Measurements from ENCODE around the gene KIF3A. TPM values are rescaled to one million over a fixed set of nuclear protein-coding genes. Genes with fewer than 3 reads are reported as not detected.

The KIF3A gene
- total RNA-seq, 1 donor from 2014 or later, result 27.4 TPM

- Mint-ChIP-seq H3K4me1 (no peaks in the 10 kb centered on the region), H3K27me3 (ENCODE audit: low read depth) (peaks cover 16% of the 10 kb centered on the region), H3K4me3 (no peak overlapping the region), H3K27ac (no peak overlapping the region), H3K9me3 (peaks cover 29% of the 10 kb centered on the region), H3K36me3 (peaks cover 27% of the 10 kb centered on the region)
- no peak for DNase-seq (ENCODE audit: low spot score in 2 of 2, unreplicated experiment in 2 of 2)
- no peak for TF ChIP-seq CTCF (IDR thresholded peaks at IDR 0.05; ENCODE audit: unreplicated experiment)
Measured at GRCh38 chr5:132647473-132647872, 89.9 kb downstream of the KIF3A start.

- no peak overlapping the region for H3K4me3 Mint-ChIP-seq
- no peak for TF ChIP-seq CTCF (IDR thresholded peaks at IDR 0.05; ENCODE audit: unreplicated experiment)
- H3K4me1 Mint-ChIP-seq, result no peaks in the 10 kb centered on the region
- peaks cover 30% of the 10 kb centered on the region for H3K36me3 Mint-ChIP-seq
- no peak overlapping the region for H3K27ac Mint-ChIP-seq
- peaks cover 26% of the 10 kb centered on the region for H3K9me3 Mint-ChIP-seq
- no peak for DNase-seq (ENCODE audit: low spot score in 2 of 2, unreplicated experiment in 2 of 2)
- peaks cover 9% of the 10 kb centered on the region for H3K27me3 Mint-ChIP-seq (ENCODE audit: low read depth)
Measured at GRCh38 chr5:132646583-132647266, 90.6 kb downstream of the KIF3A start.

- no peak overlapping the region for H3K4me3 Mint-ChIP-seq
- no peak overlapping the region for H3K27ac Mint-ChIP-seq
Measured at GRCh38 chr5:132644177-132644576, 93.2 kb downstream of the KIF3A start.

More at GRCh38 chr5:132644177-132644576, 93.2 kb downstream of the KIF3A start:
- Mint-ChIP-seq H3K27me3 (ENCODE audit: low read depth) (peaks cover 4% of the 10 kb centered on the region), H3K36me3 (peaks cover 43% of the 10 kb centered on the region), H3K9me3 (peaks cover 18% of the 10 kb centered on the region), H3K4me1 (no peaks in the 10 kb centered on the region)
- no peak for DNase-seq (ENCODE audit: low spot score in 2 of 2, unreplicated experiment in 2 of 2)
- TF ChIP-seq CTCF (IDR thresholded peaks at IDR 0.05; ENCODE audit: unreplicated experiment), result no peak

Other genes starting within 250 kb of the KIF3A start
- 33.1 to 35.6 TPM (median 33.3 TPM) in 3 replicates for gene IRF1, start 246.8 kb downstream of the KIF3A start, total RNA-seq
- not detected in 3 replicates for gene IL5, start 194.0 kb downstream of the KIF3A start, total RNA-seq
- gene RAD50, start 180.6 kb downstream of the KIF3A start, total RNA-seq, result 50.3 to 52.5 TPM (median 51.6 TPM) in 3 replicates
- gene IL13, start 79.4 kb downstream of the KIF3A start, total RNA-seq, result 0.33 to 0.78 TPM (median 0.50 TPM) in 3 replicates
- gene IL4, start 63.6 kb downstream of the KIF3A start, total RNA-seq, result not detected in 3 replicates
- 1.5 to 2.5 TPM (median 1.8 TPM) in 3 replicates for gene CCNI2, start 9.9 kb upstream of the KIF3A start, total RNA-seq
- 54.9 to 58.9 TPM (median 58.6 TPM) in 3 replicates for gene SEPTIN8, start 39.7 kb upstream of the KIF3A start, total RNA-seq
- 0.52 to 0.67 TPM (median 0.64 TPM) in 3 replicates for gene SOWAHA, start 75.8 kb upstream of the KIF3A start, total RNA-seq
- gene SHROOM1, start 93.1 kb upstream of the KIF3A start, total RNA-seq, result 8.6 to 12.2 TPM (median 8.6 TPM) in 3 replicates
- 0.93 to 1.2 TPM (median 0.98 TPM) in 3 replicates for gene GDF9, start 128.9 kb upstream of the KIF3A start, total RNA-seq
- 258 to 329 TPM (median 308 TPM) in 3 replicates for gene UQCRQ, start 129.1 kb upstream of the KIF3A start, total RNA-seq
- gene LEAP2, start 136.1 kb upstream of the KIF3A start, total RNA-seq, result 1.9 to 2.6 TPM (median 1.9 TPM) in 3 replicates
- 117 to 119 TPM (median 117 TPM) in 3 replicates for gene AFF4, start 226.1 kb upstream of the KIF3A start, total RNA-seq